ENCODE measurements around the gene LDLR.

Gene LDLR

DNA sequence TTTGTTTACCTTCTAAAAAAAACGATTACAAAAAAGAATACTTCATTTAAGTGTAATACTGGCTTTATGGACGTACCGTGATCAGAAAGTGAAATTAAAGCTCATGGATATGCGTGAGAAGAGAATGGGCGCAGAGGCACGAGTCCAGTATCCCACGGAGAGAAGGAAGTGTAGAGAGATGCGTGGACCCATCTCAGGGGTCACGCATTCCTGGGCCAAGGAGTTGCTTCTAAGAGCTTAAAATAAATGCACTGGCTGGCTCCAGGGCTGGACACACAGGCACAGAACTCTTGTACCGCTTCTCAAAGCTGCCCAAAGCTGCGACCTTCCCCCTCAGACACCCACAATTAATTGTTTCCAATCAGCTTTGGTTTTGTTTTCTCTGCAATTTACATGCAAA lies 75.0 kb downstream of the LDLR start:
- DNase-seq (ENCODE audit: low read depth) = no peak
- H3K4me3 ChIP-seq (ENCODE audit: control insufficient read depth, low read depth, low read length) = no peak overlapping the region

DNA sequence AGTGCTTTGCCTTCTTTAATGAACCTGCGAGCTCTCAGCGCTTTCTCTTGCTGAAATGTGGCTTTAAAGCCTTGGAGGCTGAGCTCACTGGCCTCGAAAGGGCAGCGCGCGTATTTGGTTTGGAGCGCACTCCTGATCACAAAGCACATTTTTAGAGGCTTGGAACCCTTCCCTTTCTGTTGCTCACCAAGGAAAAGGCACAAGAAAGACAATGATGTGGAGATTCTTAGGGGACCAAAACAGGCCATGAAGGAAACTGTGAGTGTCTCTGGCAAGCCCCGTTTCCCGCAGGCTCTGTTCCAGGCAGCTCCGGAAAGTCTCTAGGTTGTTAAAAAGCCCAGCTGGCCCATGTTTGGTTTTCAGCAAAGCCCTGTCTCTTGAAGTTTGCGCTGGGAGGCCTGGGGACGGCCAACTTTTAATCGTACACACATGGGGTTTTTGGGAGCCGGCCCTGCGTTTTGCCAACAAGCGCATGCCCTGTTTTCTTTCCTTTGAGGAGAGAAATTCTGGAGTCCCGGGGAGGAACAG lies 75.7 kb downstream of the LDLR start:
- peak; percentile 88 for DNase-seq (ENCODE audit: low read depth)
- no peak overlapping the region for H3K4me3 ChIP-seq (ENCODE audit: control insufficient read depth, low read depth, low read length)
- TF ChIP-seq, protein P1, sequence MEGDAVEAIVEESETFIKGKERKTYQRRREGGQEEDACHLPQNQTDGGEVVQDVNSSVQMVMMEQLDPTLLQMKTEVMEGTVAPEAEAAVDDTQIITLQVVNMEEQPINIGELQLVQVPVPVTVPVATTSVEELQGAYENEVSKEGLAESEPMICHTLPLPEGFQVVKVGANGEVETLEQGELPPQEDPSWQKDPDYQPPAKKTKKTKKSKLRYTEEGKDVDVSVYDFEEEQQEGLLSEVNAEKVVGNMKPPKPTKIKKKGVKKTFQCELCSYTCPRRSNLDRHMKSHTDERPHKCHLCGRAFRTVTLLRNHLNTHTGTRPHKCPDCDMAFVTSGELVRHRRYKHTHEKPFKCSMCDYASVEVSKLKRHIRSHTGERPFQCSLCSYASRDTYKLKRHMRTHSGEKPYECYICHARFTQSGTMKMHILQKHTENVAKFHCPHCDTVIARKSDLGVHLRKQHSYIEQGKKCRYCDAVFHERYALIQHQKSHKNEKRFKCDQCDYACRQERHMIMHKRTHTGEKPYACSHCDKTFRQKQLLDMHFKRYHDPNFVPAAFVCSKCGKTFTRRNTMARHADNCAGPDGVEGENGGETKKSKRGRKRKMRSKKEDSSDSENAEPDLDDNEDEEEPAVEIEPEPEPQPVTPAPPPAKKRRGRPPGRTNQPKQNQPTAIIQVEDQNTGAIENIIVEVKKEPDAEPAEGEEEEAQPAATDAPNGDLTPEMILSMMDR (IDR thresholded peaks at IDR 0.05; ENCODE audit: control insufficient read depth, insufficient read depth, low read depth, low read length, missing control alignments) = no peak

More for the DNA sequence above, 75.0 kb downstream of the LDLR start:
- TF ChIP-seq, protein P1 (IDR thresholded peaks at IDR 0.05; ENCODE audit: control insufficient read depth, insufficient read depth, low read depth, low read length, missing control alignments) = no peak

DNA sequence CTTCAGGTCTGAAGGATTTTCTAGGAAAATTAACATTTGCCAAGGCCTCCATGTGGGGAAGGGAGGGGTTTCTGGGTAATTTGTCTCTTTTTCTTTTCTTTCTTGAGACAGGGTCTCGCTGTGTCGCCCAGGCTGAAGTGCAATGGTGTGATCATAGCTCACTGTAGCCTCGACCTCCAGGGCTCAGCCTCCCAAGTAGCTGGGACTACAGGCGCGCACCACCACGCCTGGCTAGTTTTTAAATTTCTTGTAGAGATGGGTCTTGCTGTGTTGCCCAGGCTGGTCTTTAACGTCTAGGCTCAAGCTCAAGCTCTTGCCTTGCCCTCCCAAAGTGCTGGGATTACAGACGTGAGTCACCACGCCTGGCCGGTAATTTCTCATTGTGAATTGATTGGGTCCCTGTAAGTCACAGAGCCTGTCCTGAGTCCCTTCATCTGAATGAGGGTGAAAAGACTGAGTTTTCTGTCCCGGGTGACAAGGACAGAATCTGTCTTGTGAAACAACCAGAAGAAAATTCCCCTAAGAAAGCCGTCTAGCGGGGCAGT lies 76.3 kb downstream of the LDLR start:
- no peak overlapping the region for H3K4me3 ChIP-seq (ENCODE audit: control insufficient read depth, low read depth, low read length)
- TF ChIP-seq, protein P1 (IDR thresholded peaks at IDR 0.05; ENCODE audit: control insufficient read depth, insufficient read depth, low read depth, low read length, missing control alignments) = no peak

DNA sequence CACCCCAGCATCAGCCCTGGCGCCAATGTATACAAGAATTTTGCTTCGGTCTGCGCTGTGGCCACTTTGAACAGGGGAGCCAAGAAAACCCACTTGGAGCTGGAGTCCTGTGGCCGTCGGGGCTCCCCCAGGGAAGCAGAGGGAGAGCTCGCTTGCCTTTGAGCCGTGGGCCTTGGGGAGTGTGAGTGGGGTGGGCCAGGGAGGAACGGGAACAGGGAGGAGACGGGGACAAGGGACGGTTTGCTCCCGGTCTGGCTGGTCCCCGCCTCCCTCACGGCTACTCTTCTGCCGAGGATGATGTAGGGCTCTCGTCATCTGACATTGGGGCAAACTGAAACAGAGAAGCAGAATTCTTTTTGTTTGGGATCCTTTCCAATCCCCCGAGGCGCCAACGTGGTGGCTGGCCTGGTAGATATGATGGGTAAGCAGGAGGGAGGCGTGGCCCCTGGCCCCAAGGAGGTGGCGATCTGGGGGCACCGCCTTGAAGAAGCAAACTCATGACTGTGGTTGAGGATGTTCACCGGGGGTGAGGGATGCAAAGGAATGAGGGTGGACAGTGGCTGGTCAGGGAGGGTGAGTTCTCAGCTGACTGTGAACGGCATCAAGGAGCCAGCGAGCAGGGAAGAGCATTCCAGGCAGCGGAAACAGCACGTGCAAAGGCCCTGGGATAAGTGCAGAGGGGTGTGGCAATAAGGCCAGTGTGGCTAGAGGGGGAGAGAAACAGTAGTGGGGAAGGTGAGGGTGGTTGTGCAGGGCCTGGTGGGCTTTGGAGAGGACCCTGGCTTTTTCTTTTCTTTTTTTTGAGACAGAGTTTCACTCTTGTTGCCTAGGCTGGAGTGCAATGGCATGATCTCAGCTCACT lies 77.2 kb downstream of the LDLR start:
- peak; percentile 77 for DNase-seq (ENCODE audit: low read depth)
- TF ChIP-seq, protein P1 (IDR thresholded peaks at IDR 0.05; ENCODE audit: control insufficient read depth, insufficient read depth, low read depth, low read length, missing control alignments) = no peak
- H3K4me3 ChIP-seq (ENCODE audit: control insufficient read depth, low read depth, low read length) = peak overlapping the region; percentile 11; the same call in 1 of the 2 replicates

More for the DNA sequence above, 76.3 kb downstream of the LDLR start:
- no peak for DNase-seq (ENCODE audit: low read depth)

DNA sequence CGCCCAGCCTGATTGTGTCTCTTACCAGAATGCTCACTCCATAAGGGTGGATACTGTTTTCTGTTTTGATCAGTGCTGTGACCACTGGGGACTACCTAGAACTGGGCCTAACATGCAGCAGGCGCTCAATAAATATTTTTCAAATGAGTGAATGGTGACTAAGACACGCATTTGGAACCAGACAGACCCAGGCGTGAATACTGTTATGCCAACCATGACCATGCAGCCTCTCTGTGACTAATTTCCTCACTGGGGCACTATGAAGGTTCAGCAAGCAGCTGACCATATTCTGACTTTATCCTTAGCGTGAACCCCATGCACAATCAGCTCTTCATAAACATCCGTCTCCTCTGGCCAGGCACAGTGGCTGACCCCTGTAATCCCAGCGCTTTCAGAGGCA lies 79.3 kb downstream of the LDLR start:
- peak; percentile 89 for DNase-seq (ENCODE audit: low read depth)
- no peak overlapping the region for H3K4me3 ChIP-seq (ENCODE audit: control insufficient read depth, low read depth, low read length)
- TF ChIP-seq, protein P1 (IDR thresholded peaks at IDR 0.05; ENCODE audit: control insufficient read depth, insufficient read depth, low read depth, low read length, missing control alignments) = no peak

DNA sequence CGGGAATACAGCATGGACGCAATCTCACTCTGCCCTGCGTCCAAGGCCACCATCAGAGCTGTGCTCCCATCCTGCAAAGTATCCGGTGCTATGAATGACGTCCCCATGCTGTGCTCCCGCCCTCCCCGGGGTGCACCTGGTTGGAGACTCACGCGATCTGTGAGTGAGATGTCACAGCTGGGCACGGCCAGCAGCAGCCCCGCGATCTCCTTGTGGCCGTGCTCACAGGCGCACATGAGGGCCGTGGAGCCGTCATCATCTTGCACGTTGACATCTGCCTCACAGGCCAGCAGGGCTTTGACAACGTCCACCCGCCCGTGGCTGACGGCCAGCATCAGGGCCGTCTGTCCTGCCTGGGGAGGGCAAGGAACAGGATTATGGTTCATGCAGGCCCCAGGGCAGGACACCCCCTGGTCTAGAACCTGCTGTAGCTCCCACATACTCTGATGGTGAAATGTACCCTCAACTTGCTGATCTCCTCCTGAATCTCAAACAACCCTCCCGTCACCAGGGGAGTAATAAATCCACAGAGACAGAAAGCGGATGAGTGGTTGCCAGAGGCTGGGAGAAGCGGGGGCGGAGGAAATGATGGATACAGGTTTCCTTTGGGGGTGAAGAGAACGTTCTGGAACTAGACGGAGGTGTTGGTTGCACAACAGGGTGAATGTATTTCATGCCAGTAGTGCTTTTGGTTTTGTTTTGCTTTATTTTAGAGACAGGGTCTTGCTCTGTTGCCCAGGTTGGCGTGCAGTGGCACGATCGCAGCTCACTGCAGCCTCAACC lies 80.8 kb downstream of the LDLR start:
- TF ChIP-seq, protein P1 (IDR thresholded peaks at IDR 0.05; ENCODE audit: control insufficient read depth, insufficient read depth, low read depth, low read length, missing control alignments) = no peak
- no peak overlapping the region for H3K4me3 ChIP-seq (ENCODE audit: control insufficient read depth, low read depth, low read length)
- DNase-seq (ENCODE audit: low read depth) = no peak
